DOHH2 (cell line): ENCODE measurements around the gene CDK17.

Experiments used
- H3F3A ChIP-seq: fragments of 200-600 bp; sonication (generic), shearing (Covaris generic); 2 replicates; pipeline ENCODE4 v1.6.0; 2016; ENCODE audit warnings: antibody characterized with exemption, mild to moderate bottlenecking; ENCODE audit not compliant: control insufficient read depth, insufficient read depth
- H3K27ac ChIP-seq: fragments of 200-600 bp; sonication (generic); 2 replicates; pipeline ENCODE4 v1.5.1; 2014; ENCODE audit warnings: low read depth, mild to moderate bottlenecking, low read length, moderate library complexity
- H3K27me3 ChIP-seq: fragments of 200-600 bp; sonication (generic); 2 replicates; pipeline ENCODE4 v1.6.1; 2014; ENCODE audit warnings: mild to moderate bottlenecking, low read length, mixed read lengths; ENCODE audit not compliant: control insufficient read depth
- H3K36me3 ChIP-seq: fragments of 200-600 bp; sonication (generic); 2 replicates; pipeline ENCODE4 v1.6.1; 2014; ENCODE audit warnings: mild to moderate bottlenecking, low read length, moderate library complexity, mixed read lengths; ENCODE audit not compliant: control insufficient read depth
- H3K4me1 ChIP-seq: fragments of 200-600 bp; sonication (generic); 2 replicates; pipeline ENCODE4 v1.6.1; 2014; ENCODE audit warnings: mild to moderate bottlenecking, low read length, mixed read lengths; ENCODE audit not compliant: control insufficient read depth
- H3K4me2 ChIP-seq: fragments of 200-600 bp; sonication (generic); 2 replicates; pipeline ENCODE4 v1.6.0; 2014; ENCODE audit warnings: mild to moderate bottlenecking, low read length, moderate library complexity
- H3K4me3 ChIP-seq: fragments of 200-600 bp; sonication (generic); 2 replicates; pipeline ENCODE4 v1.5.1; 2014; ENCODE audit warnings: mild to moderate bottlenecking, low read length, mixed read lengths
- H3K79me2 ChIP-seq: fragments of 200-600 bp; sonication (generic); 2 replicates; pipeline ENCODE4 v1.6.1; 2014; ENCODE audit warnings: mild to moderate bottlenecking, low read length, mixed read lengths; ENCODE audit not compliant: control insufficient read depth
- H3K9me2 ChIP-seq: fragments of 200-600 bp; sonication (generic); replicated peaks from 2 replicates; pipeline ENCODE4 v1.6.1; 2014; ENCODE audit warnings: mild to moderate bottlenecking, low read length, mixed read lengths; ENCODE audit not compliant: control insufficient read depth
- H3K9me3 ChIP-seq: fragments of 200-600 bp; sonication (generic); 2 replicates; pipeline ENCODE4 v1.6.1; 2014; ENCODE audit warnings: antibody characterized with exemption, low read length, mixed read lengths; ENCODE audit not compliant: control insufficient read depth, insufficient read depth
- H4K20me1 ChIP-seq: fragments of 200-600 bp; sonication (generic); 2 replicates; pipeline ENCODE4 v1.6.0; 2014; ENCODE audit warnings: low read depth, mild to moderate bottlenecking, antibody characterized with exemption, low read length, moderate library complexity; ENCODE audit not compliant: control insufficient read depth, insufficient read depth
- EZH2phosphoT487 ChIP-seq: fragments of 200-600 bp; sonication (generic); IDR thresholded peaks from 2 replicates; pipeline ENCODE4 v1.6.1; 2017; ENCODE audit warnings: borderline replicate concordance, mild to moderate bottlenecking, antibody characterized with exemption, low read length, moderate library complexity, mixed read lengths
- TF ChIP-seq, protein P1 (sequence below): fragments of 200-600 bp; sonication (generic); IDR thresholded peaks from one replicate; pipeline ENCODE4 v1.5.1; 2014; ENCODE audit warnings: antibody characterized with exemption, mild to moderate bottlenecking, low read depth, low read length; ENCODE audit not compliant: poor library complexity, severe bottlenecking

The CDK17 gene

DNA sequence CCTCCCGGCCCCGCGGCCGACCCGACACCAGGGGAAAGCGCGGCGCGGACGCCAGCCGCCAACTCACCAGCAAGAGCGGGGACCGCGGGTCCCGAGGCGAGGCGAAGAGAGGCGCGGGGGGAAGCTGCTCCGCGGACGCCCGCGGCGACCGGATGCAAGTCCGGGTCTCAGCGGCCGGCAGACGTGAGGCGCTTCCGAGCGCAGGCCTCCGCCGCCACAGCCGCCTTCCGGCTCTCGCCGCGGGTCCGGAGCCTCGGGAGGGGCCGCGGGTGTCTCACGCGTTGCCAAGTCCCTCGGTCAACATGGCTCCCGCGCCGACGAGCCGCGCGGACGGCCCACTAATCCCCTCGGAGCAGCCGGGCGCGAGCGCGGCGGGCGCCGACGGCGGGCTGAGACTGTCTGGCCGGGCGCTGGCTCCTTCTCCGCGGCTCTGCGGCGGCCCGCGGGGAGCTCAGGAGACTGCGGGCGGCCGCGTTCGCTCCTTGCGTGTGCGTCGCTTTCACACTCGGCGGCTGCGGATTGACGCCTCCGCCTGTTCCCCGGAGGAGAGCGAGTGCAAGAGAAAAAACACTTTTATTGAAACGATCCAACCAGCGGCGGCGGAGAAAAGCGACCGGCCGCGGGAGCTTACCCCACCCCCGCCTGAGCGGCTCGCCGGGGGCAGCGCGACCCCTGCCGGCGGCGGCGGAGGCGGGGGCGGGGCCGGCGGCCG is at the start of gene CDK17:
Gene CDK17 (minus strand): TSS at position 521 of the 712 bp plus-strand sequence. CDS start 65,603 bp downstream, outside the sequence.
- Histone ChIP-seq H4K20me1 (peaks cover 15% of the 10 kb centered on the region), H3K9me2 (no peaks in the 10 kb centered on the region), H3K27ac (peak within 1 kb of the TSS; percentile 93), H3K9me3 (no peaks in the 10 kb centered on the region), H3K4me1 (peaks cover 57% of the 10 kb centered on the region), H3K79me2 (peaks cover 47% of the 10 kb centered on the region), H3K4me3 (peak within 1 kb of the TSS; percentile 81), H3K36me3 (peaks cover 11% of the 10 kb centered on the region), H3K27me3 (no peaks in the 10 kb centered on the region), H3K4me2 (peak within 1 kb of the TSS; percentile 97), H3F3A (peaks cover 18% of the 10 kb centered on the region)
- TF ChIP-seq, protein P1, sequence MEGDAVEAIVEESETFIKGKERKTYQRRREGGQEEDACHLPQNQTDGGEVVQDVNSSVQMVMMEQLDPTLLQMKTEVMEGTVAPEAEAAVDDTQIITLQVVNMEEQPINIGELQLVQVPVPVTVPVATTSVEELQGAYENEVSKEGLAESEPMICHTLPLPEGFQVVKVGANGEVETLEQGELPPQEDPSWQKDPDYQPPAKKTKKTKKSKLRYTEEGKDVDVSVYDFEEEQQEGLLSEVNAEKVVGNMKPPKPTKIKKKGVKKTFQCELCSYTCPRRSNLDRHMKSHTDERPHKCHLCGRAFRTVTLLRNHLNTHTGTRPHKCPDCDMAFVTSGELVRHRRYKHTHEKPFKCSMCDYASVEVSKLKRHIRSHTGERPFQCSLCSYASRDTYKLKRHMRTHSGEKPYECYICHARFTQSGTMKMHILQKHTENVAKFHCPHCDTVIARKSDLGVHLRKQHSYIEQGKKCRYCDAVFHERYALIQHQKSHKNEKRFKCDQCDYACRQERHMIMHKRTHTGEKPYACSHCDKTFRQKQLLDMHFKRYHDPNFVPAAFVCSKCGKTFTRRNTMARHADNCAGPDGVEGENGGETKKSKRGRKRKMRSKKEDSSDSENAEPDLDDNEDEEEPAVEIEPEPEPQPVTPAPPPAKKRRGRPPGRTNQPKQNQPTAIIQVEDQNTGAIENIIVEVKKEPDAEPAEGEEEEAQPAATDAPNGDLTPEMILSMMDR = no peak
- no peak for TF ChIP-seq EZH2phosphoT487

DNA sequence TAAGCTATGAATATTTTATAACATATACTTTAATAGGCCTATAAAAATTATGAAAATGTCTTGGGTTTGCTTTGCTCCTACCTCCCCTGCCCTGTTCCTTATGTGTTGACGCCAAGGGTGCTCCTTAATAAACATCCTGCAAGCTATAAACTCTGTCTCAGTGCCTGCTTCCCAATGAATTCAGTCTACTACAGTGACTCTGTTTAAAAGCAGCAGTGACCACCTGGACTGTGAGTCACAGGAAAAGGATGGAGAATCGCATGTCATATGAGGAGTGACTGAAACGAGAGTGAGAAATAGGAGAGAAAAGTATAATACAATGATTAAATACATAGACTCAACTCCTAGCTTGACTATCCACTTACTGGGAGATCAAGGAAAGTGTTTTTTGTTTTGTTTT is 48.1 kb upstream of the CDK17 start:
- H4K20me1 ChIP-seq = no peaks in the 10 kb centered on the region
- H3K27ac ChIP-seq = no peak overlapping the region
- H3F3A ChIP-seq = no peaks in the 10 kb centered on the region
- H3K36me3 ChIP-seq = no peaks in the 10 kb centered on the region
- no peak overlapping the region for H3K4me2 ChIP-seq
- no peaks in the 10 kb centered on the region for H3K9me2 ChIP-seq
- no peak overlapping the region for H3K4me3 ChIP-seq
- no peaks in the 10 kb centered on the region for H3K79me2 ChIP-seq
- H3K9me3 ChIP-seq = no peaks in the 10 kb centered on the region
- H3K27me3 ChIP-seq = no peaks in the 10 kb centered on the region
- no peak for TF ChIP-seq EZH2phosphoT487
- TF ChIP-seq, protein P1 = no peak
- H3K4me1 ChIP-seq = peaks cover 10% of the 10 kb centered on the region

DNA sequence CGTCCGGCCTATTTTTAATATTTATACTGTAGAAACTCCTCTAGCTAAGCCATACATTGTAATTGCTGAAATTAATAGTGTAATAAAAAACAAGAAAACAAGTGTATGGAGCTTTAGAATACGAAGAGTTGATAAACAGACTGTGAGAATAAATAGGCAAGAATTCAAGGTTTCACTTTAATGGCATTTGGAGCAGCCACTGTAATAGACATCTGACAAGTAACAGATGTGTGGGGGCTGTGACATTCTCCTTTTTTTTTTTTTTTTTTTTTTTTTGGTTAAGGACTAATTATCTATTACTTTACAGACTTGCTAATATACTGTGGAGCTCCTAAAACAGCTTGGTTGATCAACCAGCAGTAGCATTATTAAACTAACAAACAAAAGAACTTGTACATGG is 47.0 kb upstream of the CDK17 start:
- H3F3A ChIP-seq = no peaks in the 10 kb centered on the region
- peaks cover 10% of the 10 kb centered on the region for H3K4me1 ChIP-seq
- H3K36me3 ChIP-seq = no peaks in the 10 kb centered on the region
- no peaks in the 10 kb centered on the region for H4K20me1 ChIP-seq
- H3K9me3 ChIP-seq = no peaks in the 10 kb centered on the region
- no peaks in the 10 kb centered on the region for H3K27me3 ChIP-seq
- TF ChIP-seq EZH2phosphoT487 = no peak
- TF ChIP-seq, protein P1 = no peak
- no peak overlapping the region for H3K27ac ChIP-seq
- no peak overlapping the region for H3K4me2 ChIP-seq
- no peak overlapping the region for H3K4me3 ChIP-seq
- H3K79me2 ChIP-seq = no peaks in the 10 kb centered on the region
- no peaks in the 10 kb centered on the region for H3K9me2 ChIP-seq
